ENCODE measurements around the gene GARNL3.

The GARNL3 gene, protein sequence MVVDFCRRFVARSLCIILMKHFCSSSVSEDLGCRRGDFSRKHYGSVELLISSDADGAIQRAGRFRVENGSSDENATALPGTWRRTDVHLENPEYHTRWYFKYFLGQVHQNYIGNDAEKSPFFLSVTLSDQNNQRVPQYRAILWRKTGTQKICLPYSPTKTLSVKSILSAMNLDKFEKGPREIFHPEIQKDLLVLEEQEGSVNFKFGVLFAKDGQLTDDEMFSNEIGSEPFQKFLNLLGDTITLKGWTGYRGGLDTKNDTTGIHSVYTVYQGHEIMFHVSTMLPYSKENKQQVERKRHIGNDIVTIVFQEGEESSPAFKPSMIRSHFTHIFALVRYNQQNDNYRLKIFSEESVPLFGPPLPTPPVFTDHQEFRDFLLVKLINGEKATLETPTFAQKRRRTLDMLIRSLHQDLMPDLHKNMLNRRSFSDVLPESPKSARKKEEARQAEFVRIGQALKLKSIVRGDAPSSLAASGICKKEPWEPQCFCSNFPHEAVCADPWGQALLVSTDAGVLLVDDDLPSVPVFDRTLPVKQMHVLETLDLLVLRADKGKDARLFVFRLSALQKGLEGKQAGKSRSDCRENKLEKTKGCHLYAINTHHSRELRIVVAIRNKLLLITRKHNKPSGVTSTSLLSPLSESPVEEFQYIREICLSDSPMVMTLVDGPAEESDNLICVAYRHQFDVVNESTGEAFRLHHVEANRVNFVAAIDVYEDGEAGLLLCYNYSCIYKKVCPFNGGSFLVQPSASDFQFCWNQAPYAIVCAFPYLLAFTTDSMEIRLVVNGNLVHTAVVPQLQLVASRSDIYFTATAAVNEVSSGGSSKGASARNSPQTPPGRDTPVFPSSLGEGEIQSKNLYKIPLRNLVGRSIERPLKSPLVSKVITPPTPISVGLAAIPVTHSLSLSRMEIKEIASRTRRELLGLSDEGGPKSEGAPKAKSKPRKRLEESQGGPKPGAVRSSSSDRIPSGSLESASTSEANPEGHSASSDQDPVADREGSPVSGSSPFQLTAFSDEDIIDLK

DNA sequence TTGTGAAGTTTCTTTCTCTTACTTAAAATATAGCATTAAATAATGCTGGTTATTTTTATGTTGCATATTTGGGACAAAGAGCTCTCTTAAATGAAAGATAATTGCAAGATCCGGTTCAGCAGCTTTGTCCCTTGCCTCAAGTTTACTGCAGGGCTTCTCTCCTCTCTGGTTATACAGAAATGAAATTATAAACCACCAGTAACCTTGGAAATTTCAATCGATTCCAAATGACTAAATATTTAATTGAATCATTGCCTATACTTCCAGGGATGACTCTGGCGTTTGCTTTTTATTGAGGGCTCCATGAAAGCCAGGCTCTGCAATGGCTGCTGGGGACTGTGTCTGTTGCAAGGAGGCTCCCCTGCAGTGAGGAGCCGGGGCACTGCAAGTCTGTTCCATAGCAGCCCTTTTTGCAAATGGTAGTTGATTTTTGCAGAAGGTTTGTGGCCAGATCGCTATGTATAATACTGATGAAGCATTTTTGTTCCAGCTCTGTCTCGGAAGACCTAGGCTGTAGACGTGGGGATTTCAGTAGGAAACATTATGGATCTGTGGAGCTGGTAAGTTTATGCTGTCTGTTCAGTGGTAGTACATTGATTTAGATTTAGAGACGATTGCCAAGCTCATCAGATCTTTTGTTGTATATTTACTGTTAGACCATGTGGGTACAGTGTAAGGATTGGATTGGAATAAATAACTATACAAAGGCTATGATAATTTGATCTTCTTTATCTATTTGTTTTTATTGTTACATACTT is at the start of gene GARNL3:
Gene GARNL3, plus strand, starts transcription at position 313 of the 758 bp plus-strand sequence. Its CDS starts 104 bp downstream, at position 417.
- H3K9me3 ChIP-seq (ENCODE audit: insufficient read depth, low read depth, low read length), result no peaks in the 10 kb centered on the region
- no peak within 1 kb of the TSS for H3K4me3 ChIP-seq (ENCODE audit: low read length, poor library complexity, severe bottlenecking)
- no peak within 1 kb of the TSS for H3K4me2 ChIP-seq (ENCODE audit: low read depth, low read length, poor library complexity, severe bottlenecking)
- H3K79me2 ChIP-seq (ENCODE audit: insufficient read depth, low read length), result no peaks in the 10 kb centered on the region
- no peaks in the 10 kb centered on the region for H4K20me1 ChIP-seq (ENCODE audit: insufficient read depth, low read length, poor library complexity, severe bottlenecking)
- H2AFZ ChIP-seq (ENCODE audit: low read length), result no peak within 1 kb of the TSS
- no peaks in the 10 kb centered on the region for H3K36me3 ChIP-seq (ENCODE audit: insufficient read depth, low read length)
- no peaks in the 10 kb centered on the region for H3K4me1 ChIP-seq (ENCODE audit: insufficient read depth, low read length, poor library complexity, severe bottlenecking)
- TF ChIP-seq, protein P1, sequence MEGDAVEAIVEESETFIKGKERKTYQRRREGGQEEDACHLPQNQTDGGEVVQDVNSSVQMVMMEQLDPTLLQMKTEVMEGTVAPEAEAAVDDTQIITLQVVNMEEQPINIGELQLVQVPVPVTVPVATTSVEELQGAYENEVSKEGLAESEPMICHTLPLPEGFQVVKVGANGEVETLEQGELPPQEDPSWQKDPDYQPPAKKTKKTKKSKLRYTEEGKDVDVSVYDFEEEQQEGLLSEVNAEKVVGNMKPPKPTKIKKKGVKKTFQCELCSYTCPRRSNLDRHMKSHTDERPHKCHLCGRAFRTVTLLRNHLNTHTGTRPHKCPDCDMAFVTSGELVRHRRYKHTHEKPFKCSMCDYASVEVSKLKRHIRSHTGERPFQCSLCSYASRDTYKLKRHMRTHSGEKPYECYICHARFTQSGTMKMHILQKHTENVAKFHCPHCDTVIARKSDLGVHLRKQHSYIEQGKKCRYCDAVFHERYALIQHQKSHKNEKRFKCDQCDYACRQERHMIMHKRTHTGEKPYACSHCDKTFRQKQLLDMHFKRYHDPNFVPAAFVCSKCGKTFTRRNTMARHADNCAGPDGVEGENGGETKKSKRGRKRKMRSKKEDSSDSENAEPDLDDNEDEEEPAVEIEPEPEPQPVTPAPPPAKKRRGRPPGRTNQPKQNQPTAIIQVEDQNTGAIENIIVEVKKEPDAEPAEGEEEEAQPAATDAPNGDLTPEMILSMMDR (conservative IDR thresholded peaks at IDR 0.05; ENCODE audit: low read length), result no peak
- no peak for TF ChIP-seq EZH2phosphoT487 (IDR thresholded peaks at IDR 0.05; ENCODE audit: borderline replicate concordance)
- no peaks in the 10 kb centered on the region for H3K9me2 ChIP-seq (replicated peaks; ENCODE audit: low read depth, low read length)
- H3K9ac ChIP-seq (ENCODE audit: low read depth, low read length, poor library complexity, severe bottlenecking), result no peak within 1 kb of the TSS
- H3F3A ChIP-seq (ENCODE audit: low read depth), result no peaks in the 10 kb centered on the region
- peaks cover 7% of the 10 kb centered on the region for H3K27me3 ChIP-seq (ENCODE audit: insufficient read depth, low read length, poor library complexity, severe bottlenecking)

DNA sequence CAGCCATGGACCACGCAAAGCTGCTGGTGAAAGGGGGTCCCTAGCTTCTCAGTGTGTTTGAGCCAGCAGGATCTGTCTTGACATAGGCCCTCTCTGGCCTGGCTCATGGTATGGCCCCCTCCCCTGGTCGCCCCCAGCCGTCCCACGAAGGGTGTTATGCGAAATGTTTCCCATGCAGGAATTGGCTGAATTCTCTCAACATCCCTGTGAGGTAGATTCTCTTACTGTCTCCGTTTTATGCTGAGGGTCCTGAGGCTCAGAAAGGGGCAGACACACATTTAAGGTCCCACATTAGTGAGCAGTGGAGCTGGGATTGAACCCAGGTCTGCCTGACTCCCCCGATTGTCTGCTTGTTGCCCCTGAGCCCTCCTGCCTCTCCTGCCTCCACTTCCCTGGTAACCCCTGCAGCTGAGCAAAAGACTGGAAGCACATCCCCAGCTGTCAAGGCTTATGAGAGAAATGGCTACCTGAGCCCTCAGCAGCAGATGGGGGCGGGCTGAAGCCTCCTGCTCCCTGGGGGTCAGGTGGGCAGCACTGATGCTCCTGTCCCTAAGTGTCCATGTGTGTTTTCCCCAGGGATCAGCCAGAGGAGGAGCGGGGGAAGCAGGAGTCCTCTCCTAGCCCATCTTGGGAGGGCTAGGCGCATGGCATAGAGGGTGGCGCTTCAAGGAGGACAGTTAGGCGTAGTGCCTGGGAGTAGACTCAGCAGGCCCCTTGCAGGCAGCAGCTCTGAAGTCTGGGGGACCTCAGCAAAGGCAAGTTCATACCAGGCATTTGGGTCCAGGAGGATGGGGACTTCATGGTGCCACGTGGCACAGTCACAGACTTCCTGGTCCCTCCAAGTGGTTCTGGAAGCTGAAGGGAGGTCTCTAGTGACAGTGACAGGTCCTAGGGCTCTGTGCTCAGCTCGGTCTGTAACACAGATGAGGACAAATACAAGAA is 49.0 kb upstream of the GARNL3 start:
- Histone ChIP-seq H3K4me3 (ENCODE audit: low read length, poor library complexity, severe bottlenecking) (no peak overlapping the region), H2AFZ (ENCODE audit: low read length) (no peak overlapping the region), H3K9me2 (replicated peaks; ENCODE audit: low read depth, low read length) (no peaks in the 10 kb centered on the region), H4K20me1 (ENCODE audit: insufficient read depth, low read length, poor library complexity, severe bottlenecking) (no peaks in the 10 kb centered on the region), H3F3A (ENCODE audit: low read depth) (no peaks in the 10 kb centered on the region), H3K9me3 (ENCODE audit: insufficient read depth, low read depth, low read length) (no peaks in the 10 kb centered on the region), H3K4me1 (ENCODE audit: insufficient read depth, low read length, poor library complexity, severe bottlenecking) (no peaks in the 10 kb centered on the region), H3K79me2 (ENCODE audit: insufficient read depth, low read length) (no peaks in the 10 kb centered on the region), H3K36me3 (ENCODE audit: insufficient read depth, low read length) (no peaks in the 10 kb centered on the region), H3K4me2 (ENCODE audit: low read depth, low read length, poor library complexity, severe bottlenecking) (no peak overlapping the region), H3K27me3 (ENCODE audit: insufficient read depth, low read length, poor library complexity, severe bottlenecking) (no peaks in the 10 kb centered on the region), H3K9ac (ENCODE audit: low read depth, low read length, poor library complexity, severe bottlenecking) (no peak overlapping the region)
- TF ChIP-seq, protein P1 (conservative IDR thresholded peaks at IDR 0.05; ENCODE audit: low read length), result no peak
- no peak for TF ChIP-seq EZH2phosphoT487 (IDR thresholded peaks at IDR 0.05; ENCODE audit: borderline replicate concordance)

All from Loucy (cell line).